Epithelial cell of esophagus (primary cell): Measurements from ENCODE around the gene ZNF207.
A peak's percentile ranks its signal among the peaks of the same experiment; 100 is the strongest.

Experiments
- DNase-seq: peaks from one replicate; pipeline ENCODE4 v3.0.0; 2010; ENCODE audit warnings: low read depth
- H3K4me3 ChIP-seq: 2 replicates; pipeline ENCODE4 v1.5.1; 2011; ENCODE audit warnings: mild to moderate bottlenecking, low read length, control low read depth
- CTCF ChIP-seq: IDR thresholded peaks from 2 replicates; pipeline ENCODE4 v1.5.1; 2011; ENCODE audit warnings: low read depth, mild to moderate bottlenecking, low read length, control low read depth, inconsistent platforms; ENCODE audit not compliant: insufficient read depth; ENCODE audit errors: missing control alignments

ZNF207 gene

GRCh38 chr17:32320847-32321246 lies 29.1 kb upstream of the ZNF207 start:
- no peak overlapping the region for H3K4me3 ChIP-seq
- no peak for DNase-seq
- TF ChIP-seq CTCF: no peak

GRCh38 chr17:32323046-32323445 lies 26.9 kb upstream of the ZNF207 start:
- no peak overlapping the region for H3K4me3 ChIP-seq
- DNase-seq: no peak
- no peak for TF ChIP-seq CTCF

GRCh38 chr17:32323811-32324491 lies 26.0 kb upstream of the ZNF207 start:
- TF ChIP-seq CTCF: no peak
- DNase-seq: peak; percentile 36
- H3K4me3 ChIP-seq: no peak overlapping the region

DNA sequence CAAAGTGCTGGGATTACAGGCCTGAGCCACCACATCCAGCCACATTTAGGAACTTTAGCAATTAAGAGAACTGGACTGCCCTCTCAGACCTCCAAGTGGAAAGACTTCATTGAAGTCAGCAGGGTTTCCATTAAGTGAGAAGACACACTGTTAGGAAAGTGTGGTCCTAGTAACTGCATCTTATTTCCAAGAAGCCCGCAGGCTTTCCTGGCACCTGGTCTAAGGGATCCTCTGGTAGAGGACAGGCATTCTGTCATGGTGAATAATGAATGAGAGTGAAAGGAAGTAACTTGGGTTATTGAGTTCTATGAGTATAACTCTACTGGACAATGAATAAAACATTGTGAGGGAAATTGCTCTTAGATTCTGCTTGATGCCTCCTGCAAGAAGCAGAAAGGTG lies 22.0 kb upstream of the ZNF207 start:
- no peak for DNase-seq
- no peak overlapping the region for H3K4me3 ChIP-seq
- TF ChIP-seq CTCF: no peak

GRCh38 chr17:32330147-32330546 lies 19.8 kb upstream of the ZNF207 start:
- TF ChIP-seq CTCF: no peak
- no peak for DNase-seq
- no peak overlapping the region for H3K4me3 ChIP-seq

DNA sequence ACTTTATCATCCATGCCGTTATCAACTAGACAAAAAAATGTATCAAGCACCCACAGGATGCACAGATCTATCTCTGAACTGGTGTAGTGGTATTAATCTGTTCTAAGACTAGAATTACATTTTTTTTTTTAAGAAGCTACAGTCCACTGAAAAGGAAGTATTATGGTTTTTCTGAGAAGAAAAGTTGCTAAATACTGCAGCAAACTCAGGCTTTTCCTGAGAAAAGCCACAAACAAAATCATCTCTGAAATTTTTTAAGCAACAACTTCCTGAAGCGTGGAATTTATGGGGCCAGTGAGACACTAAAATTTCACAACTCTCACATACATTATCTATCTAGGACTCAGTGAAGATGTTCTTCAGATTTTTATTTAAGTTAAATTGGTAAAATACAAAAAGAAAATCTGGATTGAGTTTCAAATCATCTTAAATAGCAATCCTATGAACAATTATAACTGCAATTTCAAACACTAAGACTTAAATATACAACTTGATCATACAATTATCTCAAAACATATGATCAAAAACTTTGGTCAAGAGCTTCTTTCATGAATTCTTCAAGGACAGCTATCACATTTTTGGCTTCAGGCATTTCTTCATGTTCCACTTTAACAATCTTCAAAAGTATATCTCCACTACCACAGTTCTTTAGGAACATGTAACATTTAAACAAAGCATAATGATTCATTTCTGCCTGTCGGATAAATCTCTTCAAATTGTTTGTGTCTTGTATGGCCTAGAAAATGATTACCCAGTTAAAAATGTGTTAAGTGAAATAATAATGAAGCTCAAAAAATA lies 18.5 kb upstream of the ZNF207 start:
- no peak for TF ChIP-seq CTCF
- no peak overlapping the region for H3K4me3 ChIP-seq
- DNase-seq: no peak

- DNase-seq: no peak
- no peak for TF ChIP-seq CTCF
- H3K4me3 ChIP-seq: no peak overlapping the region
Measured at GRCh38 chr17:32333187-32333586, 16.8 kb upstream of the ZNF207 start.
